Measurements from ENCODE around the gene CNTNAP2. TPM values are rescaled to one million over a fixed set of nuclear protein-coding genes. Genes with fewer than 3 reads are reported as not detected.

The CNTNAP2 gene
- total RNA-seq, 6 experiments from 2014 or later: 1.8 to 8.1 (median 3.9) TPM

DNA sequence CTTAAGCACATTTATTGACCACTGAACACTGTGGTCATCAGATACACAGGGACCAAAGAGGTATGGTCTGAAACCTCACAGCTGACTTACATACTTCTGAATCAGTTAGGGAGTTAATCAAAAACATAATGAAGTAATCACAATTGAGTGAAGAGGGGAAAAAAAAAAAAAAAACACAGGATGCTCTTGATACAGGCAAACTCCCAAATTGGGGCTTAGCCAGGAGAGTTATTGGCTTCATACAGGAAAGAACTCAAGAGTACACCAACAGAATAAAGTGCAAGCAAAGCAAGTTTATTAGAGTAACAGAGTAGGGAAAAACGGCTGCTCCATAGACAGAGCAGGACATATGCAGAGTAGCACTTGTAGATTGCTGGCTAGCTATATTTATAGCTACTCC, 917.0 kb downstream of the CNTNAP2 start:
- Histone ChIP-seq H3K4me1 (no peaks in the 10 kb centered on the region), H3K4me3 (no peak overlapping the region), H3K9me3 (no peaks in the 10 kb centered on the region), H3K27ac (no peak overlapping the region), H3K27me3 (no peaks in the 10 kb centered on the region), H3K36me3 (no peaks in the 10 kb centered on the region)
- ATAC-seq (no peak), DNase-seq (no peak)
- TF ChIP-seq CTCF (IDR thresholded peaks at IDR 0.05) (no peak), POLR2A (IDR thresholded peaks at IDR 0.05) (no peak)
- 33% methylated on average over 1 of the region's 1 CpG for WGBS (ENCODE audit: insufficient coverage, low coverage, low lambda C conversion rate, missing lambda C conversion rate)
- intact Hi-C loops (cut with DNase I): no loop called here

GRCh38 chr7:147041438-147041837, 924.8 kb downstream of the CNTNAP2 start:
- intact Hi-C loops (cut with DNase I): no loop called here
- ATAC-seq (no peak), DNase-seq (no peak)
- TF ChIP-seq CTCF (IDR thresholded peaks at IDR 0.05) (no peak), POLR2A (IDR thresholded peaks at IDR 0.05) (no peak)
- Histone ChIP-seq H3K27ac (no peak overlapping the region), H3K36me3 (no peaks in the 10 kb centered on the region), H3K4me3 (no peak overlapping the region), H3K4me1 (no peaks in the 10 kb centered on the region), H3K27me3 (no peaks in the 10 kb centered on the region), H3K9me3 (no peaks in the 10 kb centered on the region)
- WGBS (ENCODE audit: insufficient coverage, low coverage, low lambda C conversion rate, missing lambda C conversion rate): 79% methylated on average over 2 of the region's 2 CpGs

- TF ChIP-seq POLR2A (IDR thresholded peaks at IDR 0.05) (no peak), CTCF (IDR thresholded peaks at IDR 0.05) (no peak)
- no peaks in the 10 kb centered on the region for H3K4me1 ChIP-seq
- intact Hi-C loops (cut with DNase I): no loop called here
- WGBS (ENCODE audit: insufficient coverage, low coverage, low lambda C conversion rate, missing lambda C conversion rate): 50% methylated on average over 6 of the region's 6 CpGs
- H3K9me3 ChIP-seq: no peaks in the 10 kb centered on the region
- no peak for DNase-seq
- H3K36me3 ChIP-seq: no peaks in the 10 kb centered on the region
- no peak for ATAC-seq
- no peak overlapping the region for H3K27ac ChIP-seq
- no peaks in the 10 kb centered on the region for H3K27me3 ChIP-seq
- H3K4me3 ChIP-seq: no peak overlapping the region
These were observed 928.3 kb downstream of the CNTNAP2 start for GRCh38 chr7:147044941-147045340.

- intact Hi-C loops (cut with DNase I): no loop called here
- TF ChIP-seq CTCF (IDR thresholded peaks at IDR 0.05) (no peak), POLR2A (IDR thresholded peaks at IDR 0.05) (no peak)
- no peak for DNase-seq
- Histone ChIP-seq H3K4me3 (no peak overlapping the region), H3K27me3 (no peaks in the 10 kb centered on the region), H3K9me3 (no peaks in the 10 kb centered on the region), H3K36me3 (no peaks in the 10 kb centered on the region), H3K27ac (no peak overlapping the region), H3K4me1 (no peaks in the 10 kb centered on the region)
- ATAC-seq: no peak
- 57% methylated on average over 1 of the region's 2 CpGs for WGBS (ENCODE audit: insufficient coverage, low coverage, low lambda C conversion rate, missing lambda C conversion rate)
These were observed 931.1 kb downstream of the CNTNAP2 start for GRCh38 chr7:147047696-147048095.

DNA sequence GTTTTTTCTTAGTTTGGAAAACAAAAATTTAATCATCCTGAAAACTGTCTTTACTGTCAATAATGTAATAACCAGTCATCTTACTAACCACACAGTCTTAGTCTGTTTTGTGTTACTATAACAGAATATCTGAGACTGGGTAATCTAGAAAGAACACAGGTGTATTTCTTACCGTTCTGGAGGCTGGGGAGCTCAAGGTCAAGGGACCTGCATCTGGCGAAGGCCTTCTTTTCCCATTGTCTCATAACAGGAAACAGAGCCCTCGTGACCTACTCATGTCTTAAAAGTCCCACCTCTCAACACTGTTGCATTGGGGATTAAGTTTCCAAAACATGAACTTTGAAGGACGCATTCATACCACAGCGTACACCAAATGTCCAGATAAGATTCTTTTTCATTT, 932.3 kb downstream of the CNTNAP2 start:
- intact Hi-C loops (cut with DNase I): no loop called here
- H3K4me3 ChIP-seq: no peak overlapping the region
- ATAC-seq (no peak), DNase-seq (no peak)
- H3K36me3 ChIP-seq: no peaks in the 10 kb centered on the region
- H3K9me3 ChIP-seq: no peaks in the 10 kb centered on the region
- no peaks in the 10 kb centered on the region for H3K4me1 ChIP-seq
- 63% methylated on average over 5 of the region's 5 CpGs for WGBS (ENCODE audit: insufficient coverage, low coverage, low lambda C conversion rate, missing lambda C conversion rate)
- H3K27ac ChIP-seq: no peak overlapping the region
- TF ChIP-seq POLR2A (IDR thresholded peaks at IDR 0.05): no peak
- TF ChIP-seq CTCF (IDR thresholded peaks at IDR 0.05): no peak
- no peaks in the 10 kb centered on the region for H3K27me3 ChIP-seq
